ENCODE data around the gene COL1A2. TPM values are rescaled to one million over a fixed set of nuclear protein-coding genes. Genes with fewer than 3 reads are reported as not detected.

COL1A2 gene
- total and polyA plus RNA-seq, 5 donors = 115 to 259 (median 168) TPM

GRCh38 chr7:94382132-94382531 is 12.6 kb upstream of the COL1A2 start:
- Histone ChIP-seq H3K27ac (ENCODE audit: low read length) (no peak overlapping the region), H3K4me3 (ENCODE audit: low read length) (no peak overlapping the region), H3K27me3 (ENCODE audit: control insufficient read depth, insufficient read depth) (no peaks in the 10 kb centered on the region), H3K9me3 (ENCODE audit: control insufficient read depth, low read length) (no peaks in the 10 kb centered on the region), H3K4me1 (ENCODE audit: control insufficient read depth, insufficient read depth, low read length) (no peaks in the 10 kb centered on the region)
- no peak for DNase-seq
- no peak for ATAC-seq
- intact Hi-C loops (cut with DNase I) = no loop called here
- 64% methylated on average over 3 of the region's 3 CpGs for WGBS

GRCh38 chr7:94382746-94383145 is 11.9 kb upstream of the COL1A2 start:
- 94% methylated on average over 1 of the region's 1 CpG for WGBS
- Histone ChIP-seq H3K4me1 (ENCODE audit: control insufficient read depth, insufficient read depth, low read length) (no peaks in the 10 kb centered on the region), H3K27me3 (ENCODE audit: control insufficient read depth, insufficient read depth) (no peaks in the 10 kb centered on the region), H3K4me3 (ENCODE audit: low read length) (no peak overlapping the region), H3K9me3 (ENCODE audit: control insufficient read depth, low read length) (no peaks in the 10 kb centered on the region), H3K27ac (ENCODE audit: low read length) (no peak overlapping the region)
- intact Hi-C loops (cut with DNase I) = no loop called here
- DNase-seq = no peak
- no peak for ATAC-seq

DNA sequence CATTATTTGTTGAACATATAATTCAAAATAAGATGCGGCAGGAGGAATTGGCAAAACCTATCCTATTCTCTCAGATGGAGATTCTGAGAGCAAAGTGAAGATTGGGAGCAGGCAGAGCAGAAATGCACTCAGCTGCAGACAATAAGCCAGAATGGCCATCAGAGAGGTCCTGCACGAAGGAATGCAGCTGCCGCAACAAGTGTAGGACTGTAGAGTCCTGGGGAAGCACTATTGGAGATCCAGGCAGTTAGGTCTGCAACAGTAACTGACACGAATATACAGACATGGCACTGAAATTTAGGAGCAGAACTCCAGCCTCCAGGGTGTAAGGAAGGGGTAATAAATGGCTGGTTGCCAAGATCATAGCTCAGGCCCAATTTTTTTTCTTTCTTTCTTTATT is 10.4 kb upstream of the COL1A2 start:
- no peak for DNase-seq
- intact Hi-C loops (cut with DNase I) = no loop called here
- H3K4me1 ChIP-seq (ENCODE audit: control insufficient read depth, insufficient read depth, low read length) = no peaks in the 10 kb centered on the region
- H3K27me3 ChIP-seq (ENCODE audit: control insufficient read depth, insufficient read depth) = no peaks in the 10 kb centered on the region
- no peaks in the 10 kb centered on the region for H3K9me3 ChIP-seq (ENCODE audit: control insufficient read depth, low read length)
- 79% methylated on average over 4 of the region's 4 CpGs for WGBS
- H3K4me3 ChIP-seq (ENCODE audit: low read length) = no peak overlapping the region
- no peak for ATAC-seq
- no peak overlapping the region for H3K27ac ChIP-seq (ENCODE audit: low read length)

- intact Hi-C loops (cut with DNase I) = no loop called here
- H3K4me3 ChIP-seq (ENCODE audit: low read length) = no peak overlapping the region
- H3K27ac ChIP-seq (ENCODE audit: low read length) = no peak overlapping the region
- no peaks in the 10 kb centered on the region for H3K27me3 ChIP-seq (ENCODE audit: control insufficient read depth, insufficient read depth)
- H3K9me3 ChIP-seq (ENCODE audit: control insufficient read depth, low read length) = no peaks in the 10 kb centered on the region
- 88% methylated on average over 2 of the region's 2 CpGs for WGBS
- DNase-seq (no peak), ATAC-seq (no peak)
- no peaks in the 10 kb centered on the region for H3K4me1 ChIP-seq (ENCODE audit: control insufficient read depth, insufficient read depth, low read length)
These were observed 8.3 kb upstream of the COL1A2 start for GRCh38 chr7:94386416-94386815.

GRCh38 chr7:94388540-94388939 is 6.2 kb upstream of the COL1A2 start:
- Histone ChIP-seq H3K4me1 (ENCODE audit: control insufficient read depth, insufficient read depth, low read length) (no peaks in the 10 kb centered on the region), H3K9me3 (ENCODE audit: control insufficient read depth, low read length) (no peaks in the 10 kb centered on the region), H3K27ac (ENCODE audit: low read length) (no peak overlapping the region), H3K4me3 (ENCODE audit: low read length) (no peak overlapping the region), H3K27me3 (ENCODE audit: control insufficient read depth, insufficient read depth) (no peaks in the 10 kb centered on the region)
- 77% methylated on average over 1 of the region's 1 CpG for WGBS
- intact Hi-C loops (cut with DNase I) = no loop called here
- ATAC-seq (no peak), DNase-seq (no peak)

- no peak for ATAC-seq
- Histone ChIP-seq H3K4me3 (ENCODE audit: low read length) (no peak overlapping the region), H3K4me1 (ENCODE audit: control insufficient read depth, insufficient read depth, low read length) (no peaks in the 10 kb centered on the region), H3K27ac (ENCODE audit: low read length) (no peak overlapping the region), H3K27me3 (ENCODE audit: control insufficient read depth, insufficient read depth) (no peaks in the 10 kb centered on the region), H3K9me3 (ENCODE audit: control insufficient read depth, low read length) (no peaks in the 10 kb centered on the region)
- no peak for DNase-seq
- intact Hi-C loops (cut with DNase I) = no loop called here
- WGBS = 98% methylated on average over 1 of the region's 1 CpG
These were observed 5.3 kb upstream of the COL1A2 start for GRCh38 chr7:94389381-94389780.

DNA sequence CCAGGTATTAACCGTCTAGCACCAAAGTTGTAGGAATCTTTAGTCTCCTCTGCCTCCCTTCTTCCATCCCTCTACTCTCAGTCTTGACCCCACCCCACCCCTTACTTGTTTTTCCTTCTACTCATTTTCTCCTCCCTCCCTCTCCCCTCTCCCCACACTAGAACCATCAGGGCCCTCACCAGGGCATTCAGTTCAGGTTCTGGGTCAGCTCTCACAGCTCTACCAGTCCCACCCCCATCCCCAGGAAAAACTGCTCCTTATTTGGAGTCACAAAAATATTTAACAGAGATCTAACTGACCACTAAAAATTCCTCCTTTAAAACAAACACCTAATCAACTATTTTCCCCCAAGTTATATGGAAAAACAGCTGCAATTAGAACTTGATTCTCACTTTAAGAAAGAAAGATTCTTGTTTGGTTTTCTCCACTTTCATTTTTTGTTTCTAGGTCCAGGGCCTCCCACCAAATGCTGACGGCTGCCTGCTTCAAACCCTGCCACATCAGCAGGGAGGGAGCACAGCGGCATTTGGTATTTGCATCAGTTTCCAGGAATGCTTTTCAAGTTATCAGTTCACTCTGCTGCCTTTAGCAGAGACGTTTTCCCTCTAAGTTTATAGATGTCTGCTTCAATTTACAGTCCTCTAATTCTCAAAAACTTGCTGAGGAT is 2.8 kb upstream of the COL1A2 start:
- ATAC-seq = peak in 1 of 2 donors; percentile 42
- 32% methylated on average over 4 of the region's 4 CpGs for WGBS

DNA sequence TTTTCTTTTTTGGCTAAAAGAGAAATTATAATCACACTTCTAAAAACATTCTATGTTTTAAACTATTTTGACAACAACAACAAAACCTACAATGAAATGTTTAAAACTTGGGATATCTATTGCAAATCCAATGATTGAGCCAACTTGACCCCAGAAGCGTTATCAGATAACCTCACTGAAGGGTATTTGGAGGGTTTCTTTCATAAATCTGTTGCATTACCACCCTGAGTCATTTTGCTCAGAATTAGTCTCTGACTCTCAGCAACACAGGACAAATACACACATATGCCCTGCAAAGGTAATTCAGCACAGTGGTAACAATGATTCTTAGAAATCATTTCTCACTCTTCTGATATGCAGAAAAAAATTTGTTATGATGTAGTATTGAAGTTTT is 2.3 kb upstream of the COL1A2 start:
- Histone ChIP-seq H3K27ac (ENCODE audit: low read length) (no peak overlapping the region), H3K9me3 (ENCODE audit: control insufficient read depth, low read length) (no peaks in the 10 kb centered on the region), H3K4me1 (ENCODE audit: control insufficient read depth, insufficient read depth, low read length) (no peaks in the 10 kb centered on the region), H3K27me3 (ENCODE audit: control insufficient read depth, insufficient read depth) (no peaks in the 10 kb centered on the region), H3K4me3 (ENCODE audit: low read length) (no peak overlapping the region)
- DNase-seq (no peak), ATAC-seq (no peak)
- WGBS = 55% methylated on average over 1 of the region's 1 CpG
- intact Hi-C loops (cut with DNase I) = loop anchor here in 1 of 4 donors (5.0 kb wide), 1 partner anchor 95 kb away; no protein-coding TSS in a partner anchor

More for the DNA sequence above, 2.8 kb upstream of the COL1A2 start:
- no peaks in the 10 kb centered on the region for H3K4me1 ChIP-seq (ENCODE audit: control insufficient read depth, insufficient read depth, low read length)
- intact Hi-C loops (cut with DNase I) = loop anchor here in 1 of 4 donors (5.0 kb wide), 1 partner anchor 95 kb away; no protein-coding TSS in a partner anchor
- DNase-seq = peak; percentile 23 to 79 (median 54)
- H3K4me3 ChIP-seq (ENCODE audit: low read length) = no peak overlapping the region
- H3K27ac ChIP-seq (ENCODE audit: low read length) = peak overlapping the region; percentile 12
- H3K27me3 ChIP-seq (ENCODE audit: control insufficient read depth, insufficient read depth) = no peaks in the 10 kb centered on the region
- no peaks in the 10 kb centered on the region for H3K9me3 ChIP-seq (ENCODE audit: control insufficient read depth, low read length)

- intact Hi-C loops (cut with DNase I) = loop anchor here in 2 of 4 donors (2.0 to 5.0 kb wide), 2 partner anchors 96 to 97 kb away; no protein-coding TSS in a partner anchor
- H3K27ac ChIP-seq (ENCODE audit: low read length) = peak overlapping the region; percentile 38
- DNase-seq (peak in 2 of 3 donors; percentile 71 to 78), ATAC-seq (peak in 1 of 2 donors; percentile 8)
- WGBS = 51% methylated on average over 24 of the region's 24 CpGs
- H3K4me1 ChIP-seq (ENCODE audit: control insufficient read depth, insufficient read depth, low read length) = no peaks in the 10 kb centered on the region
- no peaks in the 10 kb centered on the region for H3K27me3 ChIP-seq (ENCODE audit: control insufficient read depth, insufficient read depth)
- peak overlapping the region; percentile 64 for H3K4me3 ChIP-seq (ENCODE audit: low read length)
- no peaks in the 10 kb centered on the region for H3K9me3 ChIP-seq (ENCODE audit: control insufficient read depth, low read length)
These were observed 1.2 kb upstream of the COL1A2 start for GRCh38 chr7:94393246-94394108.

DNA sequence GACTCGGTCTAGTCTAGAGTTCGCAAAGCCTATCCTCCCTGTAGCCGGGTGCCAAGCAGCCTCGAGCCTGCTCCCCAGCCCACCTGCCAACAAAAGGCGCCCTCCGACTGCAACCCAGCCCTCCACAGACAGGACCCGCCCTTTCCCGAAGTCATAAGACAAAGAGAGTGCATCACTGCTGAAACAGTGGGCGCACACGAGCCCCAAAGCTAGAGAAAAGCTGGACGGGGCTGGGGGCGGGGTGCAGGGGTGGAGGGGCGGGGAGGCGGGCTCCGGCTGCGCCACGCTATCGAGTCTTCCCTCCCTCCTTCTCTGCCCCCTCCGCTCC is 622 bp upstream of the COL1A2 start:
- WGBS = 17% methylated on average over 19 of the region's 19 CpGs
- H3K27ac ChIP-seq (ENCODE audit: low read length) = peak overlapping the region; percentile 46
- no peaks in the 10 kb centered on the region for H3K4me1 ChIP-seq (ENCODE audit: control insufficient read depth, insufficient read depth, low read length)
- H3K9me3 ChIP-seq (ENCODE audit: control insufficient read depth, low read length) = no peaks in the 10 kb centered on the region
- peak in 1 of 2 donors; percentile 12 for ATAC-seq
- H3K4me3 ChIP-seq (ENCODE audit: low read length) = peak overlapping the region; percentile 64
- peak; percentile 22 to 72 (median 64) for DNase-seq
- no peaks in the 10 kb centered on the region for H3K27me3 ChIP-seq (ENCODE audit: control insufficient read depth, insufficient read depth)
- intact Hi-C loops (cut with DNase I) = loop anchor here in 2 of 4 donors (2.0 to 5.0 kb wide), 2 partner anchors 97 kb away; no protein-coding TSS in a partner anchor

Measured in right cardiac atrium (tissue), 5 donors.